ENCODE measurements around the gene GPR35. TPM values are rescaled to one million over a fixed set of nuclear protein-coding genes. Genes with fewer than 3 reads are reported as not detected.
A peak's percentile ranks its signal among the peaks of the same experiment; 100 is the strongest.

The GPR35 gene
- total RNA-seq, 2 donors from 2014 or later, result 0.55 to 0.71 TPM

DNA sequence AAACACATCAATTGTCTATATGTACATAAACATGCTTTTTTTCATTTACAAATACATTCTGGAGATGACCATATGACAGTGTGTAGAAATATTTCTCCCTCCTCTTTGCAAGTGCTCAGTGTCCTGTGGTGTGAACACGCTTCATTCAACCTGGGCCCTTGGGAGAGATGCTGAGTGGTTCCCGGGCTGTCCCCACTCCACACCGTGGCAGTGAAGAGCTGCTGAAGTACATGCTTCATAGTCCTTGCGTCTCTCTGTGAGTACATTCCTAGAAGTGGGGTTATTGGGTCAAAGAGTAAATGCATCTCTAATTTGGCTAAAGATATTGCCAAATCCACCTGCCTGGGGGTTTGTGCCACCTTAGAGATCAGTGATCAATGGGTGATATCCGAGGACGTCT, 6.5 kb upstream of the GPR35 start:
- Mint-ChIP-seq H3K4me3 (no peak overlapping the region), H3K4me1 (no peaks in the 10 kb centered on the region), H3K36me3 (ENCODE audit: low read depth) (peaks cover 2% of the 10 kb centered on the region), H3K27ac (no peak overlapping the region), H3K9me3 (peaks cover 39% of the 10 kb centered on the region), H3K27me3 (ENCODE audit: insufficient read depth) (peaks cover 3% of the 10 kb centered on the region)
- H3K27me3 ChIP-seq (ENCODE audit: control insufficient read depth, insufficient read depth, low read length, poor library complexity, severe bottlenecking), result no peaks in the 10 kb centered on the region
- H3K27ac ChIP-seq (ENCODE audit: low read depth, low read length), result no peak overlapping the region
- H3K36me3 ChIP-seq (ENCODE audit: control insufficient read depth, insufficient read depth, low read length), result no peaks in the 10 kb centered on the region
- H3K4me3 ChIP-seq (ENCODE audit: low read length), result no peak overlapping the region
- TF ChIP-seq, protein P1, sequence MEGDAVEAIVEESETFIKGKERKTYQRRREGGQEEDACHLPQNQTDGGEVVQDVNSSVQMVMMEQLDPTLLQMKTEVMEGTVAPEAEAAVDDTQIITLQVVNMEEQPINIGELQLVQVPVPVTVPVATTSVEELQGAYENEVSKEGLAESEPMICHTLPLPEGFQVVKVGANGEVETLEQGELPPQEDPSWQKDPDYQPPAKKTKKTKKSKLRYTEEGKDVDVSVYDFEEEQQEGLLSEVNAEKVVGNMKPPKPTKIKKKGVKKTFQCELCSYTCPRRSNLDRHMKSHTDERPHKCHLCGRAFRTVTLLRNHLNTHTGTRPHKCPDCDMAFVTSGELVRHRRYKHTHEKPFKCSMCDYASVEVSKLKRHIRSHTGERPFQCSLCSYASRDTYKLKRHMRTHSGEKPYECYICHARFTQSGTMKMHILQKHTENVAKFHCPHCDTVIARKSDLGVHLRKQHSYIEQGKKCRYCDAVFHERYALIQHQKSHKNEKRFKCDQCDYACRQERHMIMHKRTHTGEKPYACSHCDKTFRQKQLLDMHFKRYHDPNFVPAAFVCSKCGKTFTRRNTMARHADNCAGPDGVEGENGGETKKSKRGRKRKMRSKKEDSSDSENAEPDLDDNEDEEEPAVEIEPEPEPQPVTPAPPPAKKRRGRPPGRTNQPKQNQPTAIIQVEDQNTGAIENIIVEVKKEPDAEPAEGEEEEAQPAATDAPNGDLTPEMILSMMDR (conservative IDR thresholded peaks at IDR 0.05), result no peak
- peak; percentile 1 for DNase-seq
- peaks cover 37% of the 10 kb centered on the region for H3K9me3 ChIP-seq (ENCODE audit: control insufficient read depth, low read length)
- H3K4me1 ChIP-seq (ENCODE audit: control insufficient read depth, insufficient read depth, low read length), result no peaks in the 10 kb centered on the region
- WGBS, 2 experiments (ENCODE audit: insufficient coverage in 1 of 2, insufficient read length in 1 of 2), result 80 to 89% methylated on average over 5 to 6 of the region's 6 CpGs
- H3K9ac ChIP-seq (ENCODE audit: extremely low read depth, low read length, poor library complexity, severe bottlenecking), result no peak overlapping the region

DNA sequence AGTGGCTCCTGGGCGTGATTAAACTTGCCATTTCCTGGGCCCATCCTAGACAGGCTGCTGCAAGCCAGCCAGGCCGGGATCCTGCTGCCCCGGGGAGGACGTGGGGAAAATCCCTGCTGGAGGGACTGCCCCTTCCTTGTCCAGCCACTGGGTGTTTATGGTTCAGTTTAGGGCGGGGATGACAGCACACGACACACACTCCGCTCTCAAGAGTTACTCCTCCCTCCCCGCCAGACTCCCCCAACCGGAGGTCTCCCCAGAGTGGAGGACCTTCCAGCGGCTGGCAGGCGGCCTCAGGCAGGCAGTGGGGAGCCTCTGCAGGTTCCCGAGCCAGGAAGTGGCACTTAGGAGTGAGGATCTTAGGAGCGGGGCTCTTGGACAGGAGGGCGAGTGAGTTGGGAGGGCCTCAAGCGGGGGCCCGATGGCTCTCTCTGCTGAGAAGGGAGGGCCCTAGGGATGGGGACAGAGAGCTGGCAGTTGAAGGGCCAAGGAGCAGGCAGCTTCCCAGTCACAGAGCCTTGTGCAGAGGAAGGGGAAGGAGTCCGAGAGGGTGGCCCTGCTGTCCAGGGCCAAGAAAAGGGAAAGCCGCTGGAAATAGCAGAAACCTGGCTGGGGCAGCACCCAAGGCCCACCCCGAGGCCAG, 5.7 kb upstream of the GPR35 start:
- H3K4me1 ChIP-seq (ENCODE audit: control insufficient read depth, insufficient read depth, low read length), result no peaks in the 10 kb centered on the region
- peak; percentile 22 for DNase-seq
- Mint-ChIP-seq H3K27me3 (ENCODE audit: insufficient read depth) (peaks cover 3% of the 10 kb centered on the region), H3K4me3 (no peak overlapping the region), H3K9me3 (peaks cover 39% of the 10 kb centered on the region), H3K36me3 (ENCODE audit: low read depth) (peaks cover 2% of the 10 kb centered on the region), H3K27ac (no peak overlapping the region), H3K4me1 (no peaks in the 10 kb centered on the region)
- TF ChIP-seq, protein P1 (conservative IDR thresholded peaks at IDR 0.05), result no peak
- no peak overlapping the region for H3K9ac ChIP-seq (ENCODE audit: extremely low read depth, low read length, poor library complexity, severe bottlenecking)
- no peaks in the 10 kb centered on the region for H3K36me3 ChIP-seq (ENCODE audit: control insufficient read depth, insufficient read depth, low read length)
- no peak overlapping the region for H3K4me3 ChIP-seq (ENCODE audit: low read length)
- no peaks in the 10 kb centered on the region for H3K27me3 ChIP-seq (ENCODE audit: control insufficient read depth, insufficient read depth, low read length, poor library complexity, severe bottlenecking)
- H3K27ac ChIP-seq (ENCODE audit: low read depth, low read length), result no peak overlapping the region
- WGBS, 2 experiments (ENCODE audit: insufficient coverage in 1 of 2, insufficient read length in 1 of 2), result 87 to 89% methylated on average over 7 to 19 of the region's 19 CpGs
- H3K9me3 ChIP-seq (ENCODE audit: control insufficient read depth, low read length), result peaks cover 37% of the 10 kb centered on the region

DNA sequence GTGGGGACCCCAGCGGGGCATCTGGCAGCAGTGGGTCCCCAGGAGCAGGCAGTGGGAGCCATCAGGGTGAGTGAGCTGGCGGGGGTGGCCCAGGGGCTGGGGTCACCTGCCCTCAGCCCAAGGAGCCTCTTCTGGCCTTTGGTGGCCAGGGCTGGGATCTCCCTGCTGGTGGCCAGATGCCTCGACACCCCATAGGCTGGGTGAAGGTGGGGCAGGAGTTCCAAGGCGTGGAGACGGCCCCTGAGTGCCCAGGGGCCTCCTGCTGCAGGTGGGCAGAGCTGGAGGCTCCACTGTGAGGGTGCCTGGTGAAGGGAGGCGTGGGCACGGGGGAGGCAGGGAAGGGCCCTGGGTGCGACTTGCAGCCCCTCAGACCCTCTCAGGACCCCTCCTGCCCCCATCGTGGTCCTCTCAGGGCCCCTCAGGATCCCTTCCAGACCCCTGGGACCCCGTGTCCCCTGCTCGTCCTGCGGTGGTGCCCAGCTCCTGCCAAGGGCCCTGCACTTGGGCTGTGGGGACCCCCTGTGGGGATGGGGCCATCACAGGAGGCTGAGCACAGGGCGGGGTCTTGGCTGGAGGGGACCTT, 5.0 kb upstream of the GPR35 start:
- no peak overlapping the region for H3K9ac ChIP-seq (ENCODE audit: extremely low read depth, low read length, poor library complexity, severe bottlenecking)
- peaks cover 33% of the 10 kb centered on the region for H3K9me3 Mint-ChIP-seq
- H3K36me3 ChIP-seq (ENCODE audit: control insufficient read depth, insufficient read depth, low read length), result no peaks in the 10 kb centered on the region
- H3K9me3 ChIP-seq (ENCODE audit: control insufficient read depth, low read length), result peaks cover 37% of the 10 kb centered on the region
- no peak overlapping the region for H3K4me3 ChIP-seq (ENCODE audit: low read length)
- no peaks in the 10 kb centered on the region for H3K27me3 ChIP-seq (ENCODE audit: control insufficient read depth, insufficient read depth, low read length, poor library complexity, severe bottlenecking)
- no peaks in the 10 kb centered on the region for H3K4me1 Mint-ChIP-seq
- WGBS, 2 experiments (ENCODE audit: insufficient coverage in 1 of 2, insufficient read length in 1 of 2), result 94 to 100% methylated on average over 4 to 13 of the region's 13 CpGs
- peak; percentile 19 for DNase-seq
- TF ChIP-seq, protein P1 (conservative IDR thresholded peaks at IDR 0.05), result no peak
- H3K27me3 Mint-ChIP-seq (ENCODE audit: insufficient read depth), result peaks cover 3% of the 10 kb centered on the region
- peaks cover 2% of the 10 kb centered on the region for H3K36me3 Mint-ChIP-seq (ENCODE audit: low read depth)
- H3K4me1 ChIP-seq (ENCODE audit: control insufficient read depth, insufficient read depth, low read length), result no peaks in the 10 kb centered on the region
- no peak overlapping the region for H3K4me3 Mint-ChIP-seq
- no peak overlapping the region for H3K27ac ChIP-seq (ENCODE audit: low read depth, low read length)
- no peak overlapping the region for H3K27ac Mint-ChIP-seq
